Tibial nerve (tissue), 4 donors: ENCODE measurements around the gene NUB1. TPM values are rescaled to one million over a fixed set of nuclear protein-coding genes. Genes with fewer than 3 reads are reported as not detected.
A peak's percentile ranks its signal among the peaks of the same experiment; 100 is the strongest.

ENCODE experiments used
- DNase-seq, 2 donors: peaks; one replicate each; pipeline ENCODE4 v3.0.0-alpha.2; 2019; ENCODE audit warnings: low spot score in 2 of 2
- H3K27ac ChIP-seq, 4 donors: fragments of 200-600 bp; sonication (generic) in 3 of 4; one replicate each; pipeline ENCODE4 v1.5.1; 2017 to 2019; ENCODE audit warnings: mild to moderate bottlenecking in 1 of 4
- H3K27me3 ChIP-seq, 2 donors: fragments of 200-600 bp; sonication (generic) in 1 of 2; one replicate each; pipeline versions ENCODE4 v1.5.1 to v1.6.0; 2017 to 2019
- H3K36me3 ChIP-seq, 3 donors: fragments of 200-600 bp; sonication (generic); one replicate each; pipeline ENCODE4 v1.5.1; 2018 to 2019
- H3K4me1 ChIP-seq, 4 donors: fragments of 200-600 bp; sonication (generic) in 3 of 4; one replicate each; pipeline ENCODE4 v1.5.1; 2017 to 2019
- H3K4me3 ChIP-seq, 4 donors: fragments of 200-600 bp; sonication (generic) in 3 of 4; one replicate each; pipeline ENCODE4 v1.5.1; 2017 to 2019; ENCODE audit warnings: mild to moderate bottlenecking in 1 of 4, moderate library complexity in 1 of 4
- H3K9me3 ChIP-seq, 4 donors: fragments of 200-600 bp; sonication (generic) in 3 of 4; one replicate each; pipeline ENCODE4 v1.5.1; 2017 to 2019
- CTCF ChIP-seq, 5 experiments: fragments of 200-600 bp in 3 of 5; fragments of 450-650 bp in 2 of 5; sonication (generic) in 3 of 5; IDR thresholded peaks; one replicate each; pipeline ENCODE4 v1.5.1; 2016 to 2019; ENCODE audit warnings: antibody characterized with exemption in 5 of 5, mild to moderate bottlenecking in 3 of 5, moderate library complexity in 2 of 5
- EP300 ChIP-seq, 2 donors: sonication (generic); formaldehyde crosslinking; IDR thresholded peaks; one replicate each; pipeline ENCODE4 v1.6.1; 2017; ENCODE audit warnings: antibody characterized with exemption in 2 of 2, mild to moderate bottlenecking in 1 of 2
- POLR2A ChIP-seq, 2 donors: fragments of 450-650 bp; IDR thresholded peaks; one replicate each; pipeline ENCODE4 v1.6.1; 2017; ENCODE audit warnings: antibody characterized with exemption in 2 of 2, mild to moderate bottlenecking in 2 of 2, moderate library complexity in 2 of 2
- WGBS, 2 donors: methylation state at CpG; one replicate each; pipeline ENCODE4 v1.1.5; 2018; 5-methylcytosine and 5-hydroxymethylcytosine counted together
- total RNA-seq, 4 donors: library from RNA; depleted of rRNA; stranded (reverse); fragments of >200 nt; gene quantifications; one replicate each; pipeline ENCODE4 v1.1.0, GENCODE V29; 2016

The NUB1 gene
- total RNA-seq = 10 to 100 TPM; 40.8 to 66.3 (median 60.1) TPM

- H3K27me3 ChIP-seq = no peaks in the 10 kb centered on the region
- TF ChIP-seq EP300 (IDR thresholded peaks at IDR 0.05) (peak in 1 of 2 donors; percentile 87), POLR2A (IDR thresholded peaks at IDR 0.05) (peak; percentile 50 to 79), CTCF (IDR thresholded peaks at IDR 0.05) (peak in 2 of 5 experiments; percentile 31 to 36)
- peaks cover 0 to 49% (median 14%) of the 10 kb centered on the region in 4 donors for H3K4me1 ChIP-seq
- H3K27ac ChIP-seq = peak within 1 kb of the TSS; percentile 62 to 91 (median 88)
- peak; percentile 89 to 91 for DNase-seq
- peaks cover 0 to 8% (median 0%) of the 10 kb centered on the region in 4 donors for H3K9me3 ChIP-seq
- peak within 1 kb of the TSS; percentile 49 to 85 (median 76) for H3K4me3 ChIP-seq
- H3K36me3 ChIP-seq = peaks cover 0 to 19% (median 0%) of the 10 kb centered on the region in 3 donors
- WGBS, 2 donors = 2 to 4% methylated on average over 33 to 66 of the region's 72 CpGs
These were observed at the start of gene NUB1 for GRCh38 chr7:151341357-151342101. Gene NUB1 (plus strand): TSS chr7:151341812. CDS start chr7:151345350, 3,538 bp downstream.

GRCh38 chr7:151292850-151293249 is 48.8 kb upstream of the NUB1 start:
- Histone ChIP-seq H3K9me3 (no peaks in the 10 kb centered on the region), H3K27me3 (peaks cover 0 to 5% of the 10 kb centered on the region in 2 donors), H3K27ac (no peak overlapping the region), H3K4me1 (no peaks in the 10 kb centered on the region), H3K4me3 (no peak overlapping the region), H3K36me3 (no peaks in the 10 kb centered on the region)
- TF ChIP-seq CTCF (IDR thresholded peaks at IDR 0.05) = no peak
- DNase-seq = no peak
- WGBS, 2 donors = 76 to 81% methylated on average over 3 of the region's 3 CpGs

DNA sequence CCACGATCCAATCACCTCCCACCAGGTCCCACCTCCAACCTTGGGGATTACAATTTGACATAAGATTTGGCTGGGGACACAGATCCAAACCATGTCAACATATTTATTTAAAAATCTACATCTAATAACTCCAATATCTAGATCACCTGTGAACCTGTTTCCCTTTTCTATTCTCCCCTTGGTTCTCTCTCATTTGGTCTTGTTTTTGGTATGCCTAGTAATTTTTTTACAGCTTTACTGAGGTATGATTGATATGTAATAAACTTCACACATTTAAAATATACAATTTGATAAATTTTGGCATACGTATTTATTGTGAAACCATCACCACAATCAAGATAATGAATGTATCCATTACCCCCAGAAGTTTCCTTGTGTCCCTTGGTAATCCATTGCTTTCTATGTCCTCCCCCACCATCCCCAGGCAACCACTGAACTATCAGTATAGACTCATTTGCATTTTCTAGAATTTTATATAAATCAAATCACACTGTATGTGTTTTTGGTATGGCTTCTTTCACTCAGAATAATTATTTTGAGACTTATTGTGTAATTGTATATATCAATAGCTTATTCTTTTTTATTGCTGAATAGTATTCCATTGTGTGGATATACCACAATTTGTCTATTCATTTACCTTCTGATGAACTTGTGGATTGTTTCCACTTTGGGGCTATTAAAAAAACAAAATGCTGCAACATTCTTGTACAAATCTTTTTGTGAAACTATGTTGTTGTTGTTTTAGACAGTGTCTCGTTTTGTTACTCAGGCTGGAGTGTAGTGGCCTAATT is 45.2 kb upstream of the NUB1 start:
- H3K4me1 ChIP-seq = no peaks in the 10 kb centered on the region
- no peak for TF ChIP-seq EP300 (IDR thresholded peaks at IDR 0.05)
- no peak for TF ChIP-seq POLR2A (IDR thresholded peaks at IDR 0.05)
- no peak for TF ChIP-seq CTCF (IDR thresholded peaks at IDR 0.05)
- DNase-seq = no peak
- peaks cover 0 to 10% of the 10 kb centered on the region in 2 donors for H3K27me3 ChIP-seq
- no peaks in the 10 kb centered on the region for H3K9me3 ChIP-seq
- no peak overlapping the region for H3K4me3 ChIP-seq
- WGBS, 2 donors = 48 to 57% methylated on average over 3 of the region's 3 CpGs
- H3K36me3 ChIP-seq = no peaks in the 10 kb centered on the region
- H3K27ac ChIP-seq = no peak overlapping the region

DNA sequence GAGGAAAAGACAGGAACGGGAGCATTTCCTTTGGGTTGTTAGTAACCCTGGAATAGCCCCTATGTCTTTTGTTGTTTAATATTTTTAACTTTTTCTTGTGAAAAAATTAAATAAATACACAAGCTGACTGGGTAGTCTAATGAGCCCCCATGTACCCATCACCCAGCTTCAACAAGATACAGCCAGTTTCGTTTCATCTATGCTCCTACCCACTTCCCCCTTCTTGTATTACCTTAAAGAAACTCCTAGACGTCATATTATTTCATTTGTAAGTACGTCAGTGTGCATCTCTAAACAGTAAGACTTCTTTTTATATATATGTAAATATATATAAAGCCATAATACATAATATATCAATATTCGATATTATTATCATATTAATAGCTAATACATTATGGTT is 42.8 kb upstream of the NUB1 start:
- no peak for TF ChIP-seq POLR2A (IDR thresholded peaks at IDR 0.05)
- TF ChIP-seq EP300 (IDR thresholded peaks at IDR 0.05) = no peak
- no peak for TF ChIP-seq CTCF (IDR thresholded peaks at IDR 0.05)
- no peak overlapping the region for H3K4me3 ChIP-seq
- 51 to 53% methylated on average over 5 of the region's 5 CpGs for WGBS, 2 donors
- no peaks in the 10 kb centered on the region for H3K9me3 ChIP-seq
- peaks cover 0 to 31% of the 10 kb centered on the region in 2 donors for H3K27me3 ChIP-seq
- DNase-seq = no peak
- H3K36me3 ChIP-seq = no peaks in the 10 kb centered on the region
- H3K4me1 ChIP-seq = peaks cover 0 to 8% (median 5%) of the 10 kb centered on the region in 4 donors
- no peak overlapping the region for H3K27ac ChIP-seq

- Histone ChIP-seq H3K36me3 (no peaks in the 10 kb centered on the region), H3K27me3 (peaks cover 0 to 39% of the 10 kb centered on the region in 2 donors), H3K4me3 (no peak overlapping the region), H3K27ac (no peak overlapping the region), H3K9me3 (no peaks in the 10 kb centered on the region), H3K4me1 (peaks cover 0 to 10% (median 5%) of the 10 kb centered on the region in 4 donors)
- no peak for DNase-seq
- 90 to 91% methylated on average over 6 of the region's 6 CpGs for WGBS, 2 donors
- TF ChIP-seq CTCF (IDR thresholded peaks at IDR 0.05) (no peak), POLR2A (IDR thresholded peaks at IDR 0.05) (no peak), EP300 (IDR thresholded peaks at IDR 0.05) (no peak)
These were observed 42.1 kb upstream of the NUB1 start for GRCh38 chr7:151299530-151299929.
